Parathyroid adenoma (tissue), 2 donors: ENCODE results near the gene STMN3.

Source experiments
- H2AFZ ChIP-seq: fragments of 300-600 bp; sonication (generic); one replicate; pipeline ENCODE4 v1.7.0; 2017; ENCODE audit warnings: antibody characterized with exemption, mild to moderate bottlenecking
- H3K27ac ChIP-seq: fragments of 300-600 bp; sonication (generic); one replicate; pipeline ENCODE4 v1.7.0; 2017
- H3K27me3 ChIP-seq: fragments of 300-600 bp; sonication (generic); one replicate; pipeline ENCODE4 v1.7.0; 2017; ENCODE audit warnings: low read length; ENCODE audit not compliant: control insufficient read depth, insufficient read depth
- H3K36me3 ChIP-seq: fragments of 300-600 bp; sonication (generic); one replicate; pipeline ENCODE4 v1.7.0; 2017; ENCODE audit warnings: low read length; ENCODE audit not compliant: control insufficient read depth, insufficient read depth
- H3K4me1 ChIP-seq: fragments of 300-600 bp; sonication (generic); one replicate; pipeline ENCODE4 v1.7.0; 2017; ENCODE audit warnings: control low read depth
- H3K4me2 ChIP-seq: fragments of 300-600 bp; sonication (generic); one replicate; pipeline ENCODE4 v1.7.0; 2017; ENCODE audit warnings: low read length
- H3K4me3 ChIP-seq: fragments of 300-600 bp; sonication (generic); one replicate; pipeline ENCODE4 v1.7.0; 2017; ENCODE audit warnings: low read depth, low read length
- H3K79me2 ChIP-seq: fragments of 300-600 bp; sonication (generic); one replicate; pipeline ENCODE4 v1.7.0; 2017; ENCODE audit warnings: control low read depth
- H3K9ac ChIP-seq: fragments of 300-600 bp; sonication (generic); one replicate; pipeline ENCODE4 v1.7.0; 2017; ENCODE audit warnings: mild to moderate bottlenecking
- H3K9me3 ChIP-seq: fragments of 300-600 bp; sonication (generic); one replicate; pipeline ENCODE4 v1.7.0; 2017; ENCODE audit warnings: low read length; ENCODE audit not compliant: control insufficient read depth
- TF ChIP-seq, protein P1 (sequence below): fragments of 300-600 bp; sonication (generic); IDR thresholded peaks from one replicate; pipeline ENCODE4 v1.7.0; 2017; ENCODE audit warnings: antibody characterized with exemption, mild to moderate bottlenecking
- donor health status: primary hyperparathyroidism.

Gene STMN3

DNA sequence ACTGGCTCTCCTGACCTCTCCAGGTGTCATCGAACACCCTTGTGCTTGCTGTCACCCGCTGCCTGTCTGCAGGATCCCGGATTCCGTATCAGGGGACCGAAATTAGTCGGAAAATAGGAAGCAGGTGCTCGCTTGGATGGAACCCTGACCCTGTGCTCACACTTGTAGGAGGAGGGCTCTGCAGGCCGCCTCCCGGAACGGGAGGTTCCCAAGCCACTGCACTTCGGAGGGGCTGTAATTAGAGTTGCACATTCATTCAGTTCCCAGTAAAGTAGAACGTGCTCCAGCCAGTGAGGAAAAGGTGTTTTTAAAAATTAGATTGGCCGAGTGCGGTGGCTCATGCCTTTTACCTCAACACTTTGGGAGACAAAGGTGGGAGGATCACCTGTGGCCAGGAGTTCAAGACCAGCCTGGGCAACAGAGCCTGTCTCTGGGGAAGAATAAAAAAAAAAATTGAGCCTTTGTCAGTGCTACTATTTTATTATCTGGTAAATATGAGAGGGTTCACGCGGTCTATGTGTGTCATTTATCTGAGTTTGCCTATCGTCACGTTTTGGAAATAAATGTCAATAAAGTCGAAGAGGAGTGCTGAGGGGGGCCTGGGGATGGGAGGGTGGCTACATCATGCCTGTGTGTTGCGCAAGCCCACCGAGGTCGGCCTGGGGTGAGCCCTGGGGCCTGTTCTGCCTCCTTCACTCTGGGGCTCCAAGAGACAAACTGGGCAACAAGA, 24.8 kb downstream of the STMN3 start:
- Histone ChIP-seq H3K4me2 (peak overlapping the region; percentile 94), H3K9me3 (no peaks in the 10 kb centered on the region), H2AFZ (peak overlapping the region; percentile 78), H3K36me3 (no peaks in the 10 kb centered on the region), H3K4me3 (peak overlapping the region; percentile 83), H3K9ac (peak overlapping the region; percentile 42), H3K27ac (peak overlapping the region; percentile 71), H3K4me1 (peaks cover 6% of the 10 kb centered on the region), H3K79me2 (peaks cover 8% of the 10 kb centered on the region), H3K27me3 (no peaks in the 10 kb centered on the region)
- TF ChIP-seq, protein P1, sequence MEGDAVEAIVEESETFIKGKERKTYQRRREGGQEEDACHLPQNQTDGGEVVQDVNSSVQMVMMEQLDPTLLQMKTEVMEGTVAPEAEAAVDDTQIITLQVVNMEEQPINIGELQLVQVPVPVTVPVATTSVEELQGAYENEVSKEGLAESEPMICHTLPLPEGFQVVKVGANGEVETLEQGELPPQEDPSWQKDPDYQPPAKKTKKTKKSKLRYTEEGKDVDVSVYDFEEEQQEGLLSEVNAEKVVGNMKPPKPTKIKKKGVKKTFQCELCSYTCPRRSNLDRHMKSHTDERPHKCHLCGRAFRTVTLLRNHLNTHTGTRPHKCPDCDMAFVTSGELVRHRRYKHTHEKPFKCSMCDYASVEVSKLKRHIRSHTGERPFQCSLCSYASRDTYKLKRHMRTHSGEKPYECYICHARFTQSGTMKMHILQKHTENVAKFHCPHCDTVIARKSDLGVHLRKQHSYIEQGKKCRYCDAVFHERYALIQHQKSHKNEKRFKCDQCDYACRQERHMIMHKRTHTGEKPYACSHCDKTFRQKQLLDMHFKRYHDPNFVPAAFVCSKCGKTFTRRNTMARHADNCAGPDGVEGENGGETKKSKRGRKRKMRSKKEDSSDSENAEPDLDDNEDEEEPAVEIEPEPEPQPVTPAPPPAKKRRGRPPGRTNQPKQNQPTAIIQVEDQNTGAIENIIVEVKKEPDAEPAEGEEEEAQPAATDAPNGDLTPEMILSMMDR = no peak

- Histone ChIP-seq H3K4me3 (peak overlapping the region; percentile 83), H3K9me3 (no peaks in the 10 kb centered on the region), H3K9ac (peak overlapping the region; percentile 76), H3K36me3 (no peaks in the 10 kb centered on the region), H3K4me2 (peak overlapping the region; percentile 94), H2AFZ (peak overlapping the region; percentile 78), H3K27me3 (no peaks in the 10 kb centered on the region), H3K4me1 (peaks cover 6% of the 10 kb centered on the region), H3K79me2 (peaks cover 8% of the 10 kb centered on the region), H3K27ac (peak overlapping the region; percentile 89)
- TF ChIP-seq, protein P1 = no peak
Observed at GRCh38 chr20:63627751-63628245, 25.4 kb downstream of the STMN3 start.

GRCh38 chr20:63627129-63627750, 26.0 kb downstream of the STMN3 start:
- no peaks in the 10 kb centered on the region for H3K9me3 ChIP-seq
- peak overlapping the region; percentile 89 for H3K27ac ChIP-seq
- peak overlapping the region; percentile 83 for H3K4me3 ChIP-seq
- H3K4me1 ChIP-seq = peaks cover 6% of the 10 kb centered on the region
- H3K9ac ChIP-seq = peak overlapping the region; percentile 76
- H3K4me2 ChIP-seq = peak overlapping the region; percentile 94
- H3K36me3 ChIP-seq = no peaks in the 10 kb centered on the region
- peaks cover 8% of the 10 kb centered on the region for H3K79me2 ChIP-seq
- peak overlapping the region; percentile 96 for H2AFZ ChIP-seq
- TF ChIP-seq, protein P1 = no peak
- H3K27me3 ChIP-seq = no peaks in the 10 kb centered on the region

DNA sequence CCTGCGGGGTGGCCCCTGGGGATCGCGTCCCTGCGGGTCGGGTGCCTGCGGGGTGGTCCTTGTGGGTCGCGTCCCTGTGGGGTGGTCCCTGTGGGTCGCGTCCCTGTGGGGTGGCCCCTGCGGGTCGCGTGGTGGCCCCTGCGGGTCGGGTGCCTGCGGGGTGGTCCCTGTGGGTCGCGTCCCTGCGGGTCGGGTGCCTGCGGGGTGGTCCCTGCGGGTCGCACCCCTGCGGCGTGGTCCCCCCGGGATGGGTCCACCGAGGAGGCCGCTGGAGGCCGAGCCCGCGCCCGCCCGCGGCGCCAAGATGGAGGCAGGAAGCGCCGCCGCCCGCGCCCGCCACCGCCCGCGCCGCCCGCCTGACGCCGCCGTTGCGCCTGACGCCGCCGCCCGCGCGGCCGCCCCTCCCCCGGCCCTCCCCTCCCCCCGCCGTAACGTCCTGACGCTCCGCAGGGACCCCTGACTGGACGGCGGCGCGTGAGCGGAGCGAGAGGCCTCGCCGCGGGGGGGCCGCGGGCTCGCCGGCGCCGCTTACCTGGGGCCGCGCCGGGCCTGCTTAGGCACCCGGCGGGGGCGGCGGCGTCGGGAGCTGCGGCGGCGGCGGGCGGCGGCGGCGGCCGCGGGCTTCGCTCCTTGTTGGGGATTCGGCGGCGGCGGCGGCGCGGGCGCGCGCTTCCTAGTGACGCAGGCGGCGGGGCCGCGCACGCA, 26.6 kb downstream of the STMN3 start, which contains the start of gene GMEB2:
Gene GMEB2, minus strand, starts transcription at position 678 of the 705 bp plus-strand sequence. CDS start 7,704 bp downstream, outside the sequence.
- peak within 1 kb of the TSS; percentile 87 for H3K4me3 ChIP-seq
- peaks cover 6% of the 10 kb centered on the region for H3K4me1 ChIP-seq
- TF ChIP-seq, protein P1 = no peak
- peak within 1 kb of the TSS; percentile 96 for H2AFZ ChIP-seq
- H3K27me3 ChIP-seq = no peaks in the 10 kb centered on the region
- H3K9ac ChIP-seq = peak within 1 kb of the TSS; percentile 76
- H3K9me3 ChIP-seq = no peaks in the 10 kb centered on the region
- no peaks in the 10 kb centered on the region for H3K36me3 ChIP-seq
- H3K4me2 ChIP-seq = peak within 1 kb of the TSS; percentile 94
- peak within 1 kb of the TSS; percentile 89 for H3K27ac ChIP-seq
- H3K79me2 ChIP-seq = peaks cover 8% of the 10 kb centered on the region
